GM19099 (cell line): Measurements from ENCODE around the gene CLCN6.

ENCODE experiments used
- POLR2A ChIP-seq: IDR thresholded peaks from 3 replicates; pipeline ENCODE4 v1.6.1; 2011; ENCODE audit warnings: low read depth; ENCODE audit not compliant: insufficient read length; ENCODE audit errors: extremely low read depth

The CLCN6 gene

DNA sequence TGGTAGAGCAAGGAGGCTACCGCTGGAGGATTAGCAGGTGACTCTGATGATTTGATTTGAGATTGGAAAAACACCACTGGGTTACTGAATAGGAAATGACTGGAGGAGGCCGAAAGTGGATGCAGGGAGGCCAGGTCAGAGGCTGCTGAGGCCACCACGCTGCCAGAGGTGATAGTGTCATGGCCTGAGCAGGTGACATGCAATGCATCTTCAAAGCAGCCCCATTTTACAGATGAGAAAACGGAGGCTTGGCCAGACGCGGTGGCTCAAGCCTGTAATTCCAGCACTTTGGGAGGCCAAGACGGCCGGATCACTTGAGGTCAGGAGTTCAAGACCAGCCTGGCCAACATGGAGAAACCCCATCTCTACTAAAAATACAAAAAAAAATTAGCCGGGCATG, 31.2 kb upstream of the CLCN6 start:
- TF ChIP-seq POLR2A, result no peak

DNA sequence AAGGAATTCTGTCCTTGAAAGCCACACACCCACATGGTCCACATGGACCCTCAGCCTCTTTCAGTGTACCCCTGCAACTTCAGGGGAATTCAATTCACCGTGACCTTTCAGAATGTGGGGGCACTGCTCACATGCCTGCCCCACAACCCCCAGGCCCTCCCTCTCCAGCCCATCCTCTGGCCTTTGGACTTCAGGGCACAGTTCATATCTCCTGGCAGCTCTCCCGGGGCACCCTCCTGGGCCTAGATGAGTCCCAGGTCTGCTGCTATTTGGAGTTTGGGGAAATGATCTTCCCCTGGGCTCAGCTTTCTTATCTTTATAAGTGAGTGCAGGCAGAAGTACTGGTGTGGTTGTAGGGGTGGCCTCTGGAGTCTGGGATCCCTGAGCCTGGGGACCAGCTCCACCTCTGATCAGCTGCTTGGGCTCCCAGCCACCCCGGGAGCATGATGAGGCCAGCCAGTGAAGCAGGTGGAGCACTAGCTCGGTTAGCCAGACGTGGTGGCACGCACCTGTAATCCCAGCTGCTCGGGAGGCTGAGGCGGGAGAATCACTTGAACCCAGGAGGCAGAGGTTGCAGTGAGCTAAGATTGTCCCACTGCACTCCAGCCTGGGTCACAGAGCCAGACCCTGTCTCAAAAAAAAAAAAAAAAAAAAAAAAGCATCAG, 28.2 kb upstream of the CLCN6 start:
- no peak for TF ChIP-seq POLR2A

DNA sequence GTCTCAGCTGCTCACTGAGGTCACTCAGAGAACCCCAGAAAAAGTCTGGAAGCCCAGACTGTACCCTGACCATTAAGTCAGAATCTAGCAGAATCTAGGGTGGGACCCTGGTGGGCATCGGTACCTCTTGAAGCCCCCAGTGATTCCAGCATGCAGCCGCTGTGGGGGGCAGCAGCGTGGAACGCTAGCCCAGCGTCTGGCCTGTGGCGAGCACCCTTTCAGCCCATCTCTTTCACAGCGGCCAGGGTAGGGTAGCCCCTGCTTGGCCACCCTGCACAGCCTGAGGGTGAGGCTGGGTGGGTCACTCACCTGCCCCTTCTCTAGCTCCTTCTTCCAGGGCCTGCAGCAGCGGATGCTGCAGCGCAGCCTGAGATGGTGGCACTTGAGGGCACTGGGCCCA, 27.7 kb upstream of the CLCN6 start:
- TF ChIP-seq POLR2A, result no peak

DNA sequence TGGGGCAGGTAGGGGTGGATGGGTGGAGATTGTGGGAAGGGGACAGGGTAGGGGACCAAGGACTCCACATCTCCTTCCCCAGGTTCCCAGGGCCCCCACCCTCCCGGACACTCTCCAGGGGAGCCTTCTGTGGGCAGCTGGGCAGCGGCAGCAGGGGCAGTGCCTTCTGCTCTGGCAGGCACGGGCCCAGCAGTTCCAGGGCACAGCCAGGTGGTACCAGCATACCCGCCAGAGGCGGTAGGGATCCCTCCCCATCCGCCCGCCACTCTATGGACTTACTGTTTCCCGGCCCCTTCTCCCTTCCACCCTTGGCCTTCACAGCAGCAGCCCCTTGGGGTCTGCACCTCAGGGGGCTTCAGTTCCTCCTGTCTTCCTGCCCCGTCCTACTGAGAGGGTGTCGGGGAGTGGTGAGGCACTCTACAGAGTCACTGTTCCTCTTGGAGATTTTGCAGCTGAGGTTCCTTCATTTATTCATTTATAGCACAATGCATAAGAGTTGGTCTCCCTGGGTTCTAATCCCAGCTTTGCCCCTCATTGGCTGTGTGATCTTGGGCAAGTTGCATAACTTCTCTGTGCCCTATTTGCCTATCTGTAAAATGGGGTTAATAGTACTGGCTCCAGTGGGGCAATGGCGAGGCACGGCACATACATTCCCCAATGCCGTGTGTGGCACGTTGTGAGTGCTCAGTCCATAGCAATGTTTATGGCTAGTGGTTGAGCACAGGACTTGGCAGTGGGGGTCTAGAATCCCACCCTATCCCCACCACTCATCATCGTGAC, 27.0 kb upstream of the CLCN6 start:
- no peak for TF ChIP-seq POLR2A

DNA sequence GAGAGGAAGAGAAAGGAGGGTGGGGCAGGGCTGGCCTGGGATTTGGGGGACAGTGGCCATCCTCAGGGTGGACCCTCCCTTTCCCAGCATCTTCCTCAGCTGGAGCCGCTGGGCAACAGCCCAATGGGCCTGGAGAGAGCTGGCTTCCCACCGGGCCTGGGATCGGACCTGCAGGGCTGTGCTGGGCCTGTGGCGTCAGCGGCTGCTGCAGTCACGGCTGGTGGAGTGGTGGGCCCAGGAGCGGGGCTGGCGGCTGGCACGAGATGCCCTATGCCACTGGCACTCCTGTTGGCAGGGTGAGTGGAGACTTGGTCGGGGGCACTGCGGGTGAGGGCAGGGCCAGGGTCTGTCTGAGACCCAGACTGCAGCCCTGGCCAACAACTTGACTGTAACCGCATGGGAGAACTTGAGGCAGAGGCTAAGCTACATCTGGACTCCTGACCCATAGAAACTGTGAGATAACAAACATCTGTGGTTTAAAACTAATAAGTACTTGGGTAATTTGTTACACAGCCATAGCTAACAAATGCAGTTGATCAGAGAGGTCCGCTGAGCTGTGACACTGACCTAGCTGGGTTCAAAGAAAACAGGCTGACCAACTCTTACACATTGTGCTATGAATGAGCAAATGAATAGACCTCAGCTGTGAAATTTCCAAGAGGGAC, 26.1 kb upstream of the CLCN6 start:
- no peak for TF ChIP-seq POLR2A

DNA sequence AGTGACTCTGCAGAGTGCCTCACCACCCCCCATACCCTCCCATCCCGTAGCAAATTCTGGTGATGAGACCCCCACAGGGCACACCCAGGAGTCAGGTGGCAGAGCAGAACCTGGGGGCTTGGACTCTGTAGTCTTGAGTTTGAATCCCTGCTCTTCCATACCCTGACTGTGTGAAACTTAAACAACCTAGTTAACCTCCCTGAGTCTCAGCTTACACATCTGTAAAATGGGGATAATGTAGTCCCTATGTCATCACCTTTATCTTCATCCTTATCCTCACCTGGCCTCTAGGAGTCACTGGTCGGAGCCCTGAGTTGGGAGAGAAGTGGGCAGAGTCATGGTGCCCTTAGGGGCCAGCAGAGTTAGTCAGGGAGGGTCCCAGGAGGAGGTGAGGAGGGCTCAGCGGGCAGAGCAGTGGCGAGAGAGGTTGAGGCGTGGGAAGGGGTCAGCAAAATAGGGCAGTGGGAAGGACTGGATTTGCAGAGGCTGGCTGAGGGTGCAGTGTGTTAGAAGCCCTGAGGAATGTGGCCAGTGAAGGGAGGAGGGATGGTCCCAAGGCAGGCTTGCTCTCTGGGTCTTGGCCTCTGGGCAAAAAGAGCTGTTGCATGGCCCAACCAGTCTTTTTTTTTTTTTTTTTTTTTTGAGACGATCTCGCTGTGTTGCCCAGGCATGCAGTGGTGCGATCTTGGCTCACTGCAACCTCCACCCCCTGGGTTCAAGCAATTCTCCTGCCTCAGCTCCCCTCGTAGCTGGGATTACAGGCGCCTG, 25.4 kb upstream of the CLCN6 start:
- TF ChIP-seq POLR2A, result no peak

DNA sequence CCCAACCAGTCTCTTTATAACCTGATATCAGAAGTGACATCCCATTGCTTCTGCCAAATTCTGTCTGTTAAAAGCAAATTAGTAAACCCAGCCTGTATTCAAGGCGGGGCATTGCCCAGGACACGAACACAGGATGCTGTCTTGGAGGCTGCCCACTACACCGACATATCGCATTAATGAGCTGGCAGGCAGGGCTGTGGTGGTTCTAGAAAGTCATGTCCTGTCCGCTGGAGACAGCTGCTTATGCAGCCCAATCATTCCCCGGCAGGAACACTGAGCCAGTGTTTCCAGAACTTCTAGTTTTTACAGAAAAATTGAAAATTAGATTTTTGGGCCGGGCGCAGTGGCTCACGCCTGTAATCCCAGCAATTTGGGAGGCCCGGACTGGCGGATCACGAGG, 24.7 kb upstream of the CLCN6 start:
- TF ChIP-seq POLR2A, result no peak

DNA sequence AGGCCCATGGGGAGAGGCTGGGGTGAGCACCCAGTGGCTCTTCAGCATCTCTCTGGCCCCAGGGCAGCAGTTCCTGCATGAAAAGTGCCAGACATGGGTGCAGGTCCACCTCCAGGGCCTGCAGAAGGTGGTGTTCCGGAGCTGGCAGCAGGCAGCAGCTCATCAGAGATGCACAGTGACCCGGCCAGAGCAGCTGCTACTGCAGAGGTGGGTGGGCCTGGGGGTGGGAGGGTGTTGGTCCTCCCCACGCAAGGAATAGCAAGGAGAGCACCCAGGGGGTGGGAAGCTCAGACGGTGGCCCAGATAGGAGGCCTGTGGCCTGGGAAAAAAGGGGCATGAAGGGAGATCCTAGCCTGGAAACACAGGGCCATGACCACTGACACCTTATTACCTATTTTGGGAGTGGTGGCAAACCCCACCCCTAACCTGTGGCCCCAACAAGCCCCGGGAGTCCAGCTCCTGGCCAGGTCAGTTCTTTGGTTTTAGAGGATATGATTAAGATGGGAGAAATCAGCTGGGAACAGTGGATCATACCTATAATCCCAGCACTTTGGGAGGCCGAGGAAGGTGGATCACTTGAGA, 23.8 kb upstream of the CLCN6 start:
- no peak for TF ChIP-seq POLR2A

DNA sequence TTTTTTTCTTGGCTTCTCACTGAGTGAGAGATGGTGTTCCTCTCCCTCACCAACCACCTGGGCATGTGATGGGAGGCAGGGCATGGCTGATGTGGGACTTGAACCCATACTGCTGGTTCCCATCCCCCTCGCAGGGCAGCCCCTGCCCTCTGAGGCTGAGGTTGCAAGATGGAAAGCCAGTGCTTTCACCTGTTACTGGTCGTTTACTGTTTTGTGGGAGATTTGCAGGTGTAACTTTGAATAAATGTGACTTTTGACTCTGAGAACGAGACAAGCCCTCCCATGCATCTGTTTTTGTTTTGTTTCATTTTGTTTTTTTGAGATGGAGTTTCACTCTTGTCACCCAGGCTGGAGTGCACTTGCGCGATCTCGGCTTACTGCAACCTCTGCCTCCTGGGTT, 22.4 kb upstream of the CLCN6 start:
- TF ChIP-seq POLR2A, result no peak

DNA sequence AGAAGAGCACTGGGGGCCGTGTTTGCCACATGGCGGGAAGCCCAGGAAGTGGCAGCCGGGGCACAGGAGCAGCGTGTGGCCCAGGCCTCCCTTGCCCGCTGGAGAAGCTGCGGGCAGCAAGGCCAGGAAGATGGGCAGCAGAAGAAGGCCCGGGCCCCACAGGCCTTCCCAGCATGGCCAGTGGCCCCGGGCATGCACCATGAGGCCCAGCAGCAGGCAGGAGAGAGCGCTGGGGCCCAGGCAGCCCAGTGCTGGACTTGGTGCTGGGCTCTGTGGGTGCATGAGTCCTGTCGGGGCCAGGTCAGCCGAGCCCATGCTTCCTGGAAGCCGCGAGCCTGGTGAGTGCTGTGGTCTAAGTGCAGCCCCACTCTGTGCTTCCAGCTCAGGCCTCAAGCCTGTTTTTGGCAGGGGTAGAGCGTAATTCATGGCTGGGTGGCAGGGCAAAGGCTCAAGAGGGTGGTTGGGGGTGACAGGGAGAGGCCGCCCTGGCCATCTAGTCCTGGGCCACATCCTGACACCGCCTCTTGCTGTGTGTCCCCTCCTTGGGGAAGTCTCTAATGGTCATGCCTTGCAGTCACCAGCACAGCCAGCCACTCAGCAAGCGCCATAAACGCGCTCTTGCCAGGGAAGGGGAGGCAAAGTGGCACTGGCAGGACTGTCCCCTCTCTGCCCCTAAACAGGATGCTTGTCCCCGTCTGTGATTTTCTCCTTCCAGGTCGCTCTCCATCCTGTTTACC, 21.6 kb upstream of the CLCN6 start:
- TF ChIP-seq POLR2A, result no peak

DNA sequence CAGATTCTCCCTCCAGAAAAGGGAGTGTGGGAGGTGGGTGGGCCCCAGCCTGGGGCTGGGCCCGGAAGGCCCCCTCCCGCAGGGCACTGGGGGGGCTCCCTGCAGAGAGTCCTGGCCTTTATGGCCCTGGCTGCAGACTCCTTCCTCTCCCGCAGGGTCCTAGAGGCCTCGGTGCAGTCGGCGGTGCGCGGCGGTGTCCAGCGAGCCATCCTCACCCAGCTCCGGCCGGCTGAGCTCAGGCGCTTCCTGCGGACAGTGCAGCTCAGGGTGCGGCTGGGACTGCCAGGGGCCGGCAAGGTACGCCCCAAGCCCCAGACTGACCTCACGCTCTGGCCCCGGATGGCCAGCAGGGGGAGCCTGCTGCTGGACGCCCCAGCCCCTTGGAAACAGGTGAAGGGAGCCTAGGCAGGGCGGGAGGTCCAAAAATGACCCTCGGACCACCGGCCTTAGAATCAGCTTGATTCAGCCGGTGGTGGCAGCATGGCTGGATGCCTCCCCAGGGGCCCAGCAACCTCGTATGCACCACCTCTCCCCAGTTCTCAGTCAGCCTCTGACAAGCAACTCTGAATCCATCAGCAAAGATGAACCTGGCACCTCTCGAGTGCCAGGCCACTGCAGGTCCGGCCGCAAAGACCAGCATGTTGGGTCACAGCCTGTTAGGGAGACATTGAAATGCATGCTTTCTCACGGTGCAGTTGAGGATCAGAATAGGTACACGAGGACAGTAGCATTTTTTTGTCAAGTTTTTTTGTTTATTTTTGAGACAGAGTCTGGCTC, 20.8 kb upstream of the CLCN6 start:
- TF ChIP-seq POLR2A, result no peak

DNA sequence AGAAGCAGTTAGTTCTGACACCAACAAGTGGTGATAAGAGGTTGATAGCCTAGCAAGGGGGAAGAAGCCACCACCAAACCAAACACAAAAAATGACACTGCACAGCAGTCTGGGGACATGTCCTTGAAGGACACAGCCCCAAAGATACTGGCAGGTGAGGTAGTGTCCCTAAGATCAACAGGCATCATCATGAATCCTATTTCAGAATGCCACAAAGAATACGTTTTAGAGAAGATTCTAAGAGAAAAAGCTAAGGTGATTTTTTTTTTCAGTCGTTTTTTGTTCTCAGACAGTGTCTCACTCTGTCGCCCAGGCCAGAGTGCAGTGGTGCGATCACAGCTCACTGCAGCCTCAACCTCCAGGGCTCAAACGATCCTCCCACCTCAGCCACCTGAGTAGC, 19.8 kb upstream of the CLCN6 start:
- no peak for TF ChIP-seq POLR2A

DNA sequence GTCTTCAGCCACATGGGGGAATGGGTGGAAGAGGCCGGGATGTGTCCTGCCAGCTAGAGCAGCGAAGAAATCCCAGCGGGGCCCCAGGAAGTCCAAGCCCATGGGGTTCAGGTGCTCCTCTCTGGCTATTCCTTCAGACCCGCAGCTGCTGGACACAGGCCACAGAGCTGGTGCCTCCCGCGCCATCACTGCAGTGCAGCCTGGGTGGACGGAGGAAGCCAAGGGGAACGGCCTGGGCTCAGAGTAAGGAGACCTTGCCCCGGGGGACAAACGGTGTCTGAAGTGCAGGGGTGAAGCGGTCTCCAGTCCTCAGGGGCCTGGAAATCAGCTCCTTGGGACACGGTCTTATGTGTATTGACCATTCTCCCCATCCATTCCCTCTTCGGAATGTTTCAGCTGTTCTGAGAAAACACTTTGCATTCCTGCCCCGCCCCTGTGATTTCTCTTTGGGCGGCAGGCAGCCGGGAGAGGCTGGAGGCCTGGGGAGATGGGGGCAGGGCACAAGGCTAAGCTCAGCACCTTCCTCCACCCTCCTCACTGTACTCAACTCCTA, 18.7 kb upstream of the CLCN6 start:
- TF ChIP-seq POLR2A, result no peak

DNA sequence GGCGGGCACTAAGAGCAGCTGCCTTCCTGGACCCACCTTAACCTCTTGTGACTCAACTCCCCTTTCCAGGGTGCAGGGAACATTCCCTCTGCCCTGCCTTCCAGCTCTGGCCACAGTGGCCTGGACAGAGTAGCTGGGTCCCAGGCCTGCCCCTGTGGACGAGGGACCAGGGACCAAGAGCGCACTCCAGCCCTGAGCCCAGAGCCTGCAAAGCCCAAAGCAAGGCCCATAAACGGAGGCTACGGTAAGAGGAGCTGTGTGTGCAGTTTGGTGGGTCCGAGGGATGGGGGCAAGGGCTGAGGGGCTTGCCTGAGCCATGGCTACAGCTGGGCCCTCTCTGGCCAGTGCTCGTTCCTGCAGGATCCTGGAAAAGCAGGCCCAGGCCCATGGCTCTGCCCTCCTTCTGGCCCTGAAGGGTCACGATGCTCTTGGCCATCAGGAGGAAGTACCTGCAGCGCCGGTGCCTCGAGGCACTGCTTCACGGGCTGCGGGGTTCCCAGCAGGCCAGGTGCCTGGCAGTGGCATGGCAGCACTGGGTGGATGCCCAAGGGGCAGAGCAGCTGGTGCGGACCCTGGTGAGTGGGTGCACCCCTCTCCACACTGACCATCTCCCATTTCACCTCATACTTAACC, 18.1 kb upstream of the CLCN6 start:
- TF ChIP-seq POLR2A, result no peak
